HEK293 (cell line): ENCODE measurements around the gene ITPRIPL2.

Source experiments
- CTCF ChIP-seq: fragments of 450-650 bp; formaldehyde crosslinking; IDR thresholded peaks from 2 replicates; pipeline ENCODE4 v1.5.1; 2016; ENCODE audit warnings: missing biosample characterization, missing genetic modification characterization
- IKZF3 ChIP-seq: fragments of 450-650 bp; IDR thresholded peaks from 2 replicates; pipeline ENCODE4 v1.5.0; 2018; ENCODE audit warnings: missing biosample characterization, mild to moderate bottlenecking, missing genetic modification characterization, moderate library complexity
- ZBTB17 ChIP-seq: fragments of 450-650 bp; formaldehyde crosslinking; IDR thresholded peaks from 2 replicates; pipeline ENCODE4 v1.5.1; 2016; ENCODE audit warnings: missing biosample characterization, missing genetic modification characterization
- ZBTB20 ChIP-seq: fragments of 450-650 bp; formaldehyde crosslinking; IDR thresholded peaks from 2 replicates; pipeline ENCODE4 v1.5.1; 2016; ENCODE audit warnings: missing biosample characterization, missing genetic modification characterization
- ZFP37 ChIP-seq: fragments of 450-650 bp; formaldehyde crosslinking; IDR thresholded peaks from 2 replicates; pipeline ENCODE4 v1.5.1; 2016; ENCODE audit warnings: missing biosample characterization, missing genetic modification characterization
- ZNF184 ChIP-seq: fragments of 450-650 bp; IDR thresholded peaks from 2 replicates; pipeline ENCODE4 v1.5.1; 2018; ENCODE audit warnings: missing biosample characterization, mild to moderate bottlenecking, missing genetic modification characterization
- ZNF274 ChIP-seq, 2 experiments: fragments of 200-500 bp in 1 of 2; fragments of 450-650 bp in 1 of 2; sonication (Bioruptor generic) in 1 of 2; formaldehyde crosslinking in 1 of 2; IDR thresholded peaks; 2 replicates each; pipeline versions ENCODE4 v1.5.1 to v1.6.1; 2014 to 2016; ENCODE audit warnings: borderline replicate concordance in 1 of 2, inconsistent platforms in 1 of 2, low read length in 1 of 2, missing biosample characterization in 1 of 2, missing genetic modification characterization in 1 of 2

GRCh38 chr16:19066988-19067348 is 46.8 kb upstream of the ITPRIPL2 start:
- TF ChIP-seq IKZF3 (no peak), ZNF274 (IDR thresholded peaks at IDR 0.05; ENCODE audit: low read length) (no peak), ZNF274 (tag by site-specific recombination; IDR thresholded peaks at IDR 0.05; ENCODE audit: borderline replicate concordance) (no peak), ZFP37 (tag by site-specific recombination) (no peak), CTCF (no peak), ZBTB20 (tag by site-specific recombination) (no peak), ZBTB17 (tag by site-specific recombination) (no peak), ZNF184 (no peak)
